GM19324 (cell line): ENCODE data around the gene COL5A1.
"Not testable (repeated sequence)": the region's sequence is repeated elsewhere in the genome, so short reads cannot be mapped to it uniquely, and the experiment has no call there.

Experiments
- ATAC-seq: cut with Tn5 transposase; IDR thresholded peaks from one replicate; pipeline ENCODE4 v1.9.1; 2021; ENCODE audit warnings: mild to moderate bottlenecking, moderate library complexity; ENCODE audit not compliant: unreplicated experiment, low FRiP score

COL5A1 gene

GRCh38 chr9:134653259-134654009 is 11.8 kb downstream of the COL5A1 start:
- ATAC-seq: no peak

- no peak for ATAC-seq
Observed at GRCh38 chr9:134655101-134655500, 13.5 kb downstream of the COL5A1 start.

GRCh38 chr9:134655586-134656333 is 14.2 kb downstream of the COL5A1 start:
- ATAC-seq: no peak

- ATAC-seq: no peak
Observed at GRCh38 chr9:134656334-134657006, 14.9 kb downstream of the COL5A1 start.

- no peak for ATAC-seq
Observed at GRCh38 chr9:134657666-134658377, 16.2 kb downstream of the COL5A1 start.

- ATAC-seq: no peak
Observed at GRCh38 chr9:134658378-134658955, 16.9 kb downstream of the COL5A1 start.

- ATAC-seq: no peak
Observed at GRCh38 chr9:134659688-134660131, 18.1 kb downstream of the COL5A1 start.

GRCh38 chr9:134660407-134660806 is 18.8 kb downstream of the COL5A1 start:
- ATAC-seq: no peak

GRCh38 chr9:134661299-134661698 is 19.7 kb downstream of the COL5A1 start:
- ATAC-seq: no peak

GRCh38 chr9:134661791-134662142 is 20.2 kb downstream of the COL5A1 start:
- no peak for ATAC-seq

GRCh38 chr9:134662143-134662876 is 20.7 kb downstream of the COL5A1 start:
- ATAC-seq: no peak

GRCh38 chr9:134663084-134663483 is 21.5 kb downstream of the COL5A1 start:
- no peak for ATAC-seq

- ATAC-seq: no peak
Observed at GRCh38 chr9:134663753-134664415, 22.3 kb downstream of the COL5A1 start.

GRCh38 chr9:134664446-134664845 is 22.8 kb downstream of the COL5A1 start:
- ATAC-seq: no peak

- ATAC-seq: no peak
Observed at GRCh38 chr9:134666208-134666607, 24.6 kb downstream of the COL5A1 start.

GRCh38 chr9:134666831-134667230 is 25.2 kb downstream of the COL5A1 start:
- ATAC-seq: no peak

GRCh38 chr9:134668977-134669376 is 27.4 kb downstream of the COL5A1 start:
- not testable (repeated sequence) for ATAC-seq

GRCh38 chr9:134669399-134669955 is 27.9 kb downstream of the COL5A1 start:
- no peak for ATAC-seq

GRCh38 chr9:134670042-134670525 is 28.5 kb downstream of the COL5A1 start:
- no peak for ATAC-seq
